ENCODE data around the gene PLXDC1.

DNA sequence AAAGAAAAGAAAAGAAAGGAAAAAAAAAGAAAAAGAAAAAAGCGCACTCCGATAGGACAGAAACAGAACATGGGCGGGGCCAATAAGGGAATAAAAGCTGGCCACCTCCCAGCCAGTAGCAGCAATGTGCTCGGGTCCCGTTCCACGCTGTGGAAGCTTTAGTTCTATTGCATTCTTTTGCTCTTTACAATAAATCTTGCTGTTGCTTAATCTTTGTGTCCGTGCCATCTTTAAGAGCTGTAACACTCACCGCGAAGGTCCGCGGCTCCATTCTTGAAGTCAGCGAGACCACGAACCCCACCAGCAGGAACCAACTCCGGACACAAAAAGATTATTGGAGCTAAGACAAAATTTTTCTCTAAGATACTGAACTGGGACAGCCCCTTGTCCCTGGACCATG, 17.7 kb upstream of the PLXDC1 start:
- TF ChIP-seq CTCF (IDR thresholded peaks at IDR 0.05), result no peak
- no peak for TF ChIP-seq POLR2A (IDR thresholded peaks at IDR 0.05)

Measured in uterus (tissue), 2 donors.